Smooth muscle cell (in vitro differentiated cells): ENCODE results near the gene MAD2L1BP. TPM values are rescaled to one million over a fixed set of nuclear protein-coding genes. Genes with fewer than 3 reads are reported as not detected.

ENCODE experiments used
- DNase-seq: peaks from one replicate; lab custom pipeline; 2025; ENCODE audit not compliant: unreplicated experiment; lab: John Stamatoyannopoulos, UW
- H2AFZ ChIP-seq: fragments of 200-600 bp; sonication (generic); 2 replicates; pipeline ENCODE4 v1.6.0; 2016; ENCODE audit warnings: antibody characterized with exemption, low read depth, mild to moderate bottlenecking
- H3F3A ChIP-seq: fragments of 200-600 bp; sonication (generic); 2 replicates; pipeline ENCODE4 v1.6.0; 2017; ENCODE audit warnings: antibody characterized with exemption, low read depth
- H3K27ac ChIP-seq: fragments of 200-600 bp; sonication (generic); 2 replicates; pipeline ENCODE4 v1.5.1; 2016; ENCODE audit warnings: low read depth, mild to moderate bottlenecking
- H3K27me3 ChIP-seq: fragments of 200-600 bp; sonication (generic); 2 replicates; pipeline ENCODE4 v1.6.1; 2016; ENCODE audit warnings: low read depth, mild to moderate bottlenecking
- H3K36me3 ChIP-seq: fragments of 200-600 bp; sonication (generic); 2 replicates; pipeline ENCODE4 v1.5.1; 2016; ENCODE audit warnings: low read depth
- H3K4me1 ChIP-seq: fragments of 200-600 bp; sonication (generic); 2 replicates; pipeline ENCODE4 v1.5.1; 2016; ENCODE audit warnings: low read depth
- H3K4me2 ChIP-seq: fragments of 200-600 bp; sonication (generic); 2 replicates; pipeline ENCODE4 v1.6.0; 2016; ENCODE audit warnings: mild to moderate bottlenecking
- H3K4me3 ChIP-seq: fragments of 200-600 bp; sonication (generic); 2 replicates; pipeline ENCODE4 v1.5.1; 2016; ENCODE audit warnings: mild to moderate bottlenecking
- H3K79me2 ChIP-seq: fragments of 200-600 bp; sonication (generic); 2 replicates; pipeline ENCODE4 v1.6.0; 2016; ENCODE audit warnings: low read depth, mild to moderate bottlenecking
- H3K9ac ChIP-seq: fragments of 200-600 bp; sonication (generic); 2 replicates; pipeline ENCODE4 v1.6.0; 2016; ENCODE audit warnings: low read depth
- H3K9me3 ChIP-seq: fragments of 200-600 bp; sonication (generic); replicated peaks from 2 replicates; pipeline ENCODE4 v1.5.1; 2016; ENCODE audit warnings: low read depth
- H4K20me1 ChIP-seq: fragments of 200-600 bp; sonication (generic); 2 replicates; pipeline ENCODE4 v1.6.0; 2016; ENCODE audit warnings: low read depth
- WGBS: methylation state at CpG from one replicate; pipeline ENCODE4 v1.1.7; 2016; ENCODE audit warnings: low lambda C conversion rate; 5-methylcytosine and 5-hydroxymethylcytosine counted together
- polyA plus RNA-seq: library from polyadenylated mRNA; unstranded; fragments of >200 nt; fragmentation: Nextera tagmentation; extraction: Ambion mirVana; gene quantifications from 2 replicates; pipeline ENCODE4 v1.2.1, GENCODE V29; 2016
- total RNA-seq: library from RNA; depleted of rRNA; stranded (reverse); fragments of >200 nt; gene quantifications from 2 replicates; pipeline ENCODE4 v1.2.3, GENCODE V29; 2014
- TF ChIP-seq, protein P1 (sequence below): fragments of 200-600 bp; sonication (generic); IDR thresholded peaks from 2 replicates; pipeline ENCODE4 v1.5.1; 2017; ENCODE audit warnings: borderline replicate concordance, mild to moderate bottlenecking, antibody characterized with exemption; ENCODE audit not compliant: insufficient read depth, poor library complexity, severe bottlenecking

The MAD2L1BP gene
- total and polyA plus RNA-seq, 2 experiments from 2014 or later: 40.3 to 53.1 TPM

DNA sequence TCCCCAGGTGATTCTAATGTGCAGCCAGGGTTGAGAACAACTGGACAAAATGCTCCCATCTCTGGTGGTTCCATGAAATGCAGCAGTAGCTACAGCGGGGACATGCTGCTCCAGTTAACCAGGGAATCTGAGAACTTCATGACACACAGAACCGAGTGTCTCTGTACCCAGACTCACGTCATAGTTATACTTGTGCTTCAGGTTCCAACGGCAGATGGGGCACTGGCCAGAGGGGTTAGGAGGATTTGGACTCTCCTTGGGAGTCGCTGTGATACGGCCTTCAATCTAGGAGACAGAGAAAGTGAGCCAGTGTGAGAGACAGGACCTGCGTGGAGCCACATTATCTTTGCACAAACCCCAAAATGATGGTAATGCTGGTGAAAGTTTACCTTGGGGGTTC, 42.7 kb downstream of the MAD2L1BP start:
- H3K4me2 ChIP-seq: no peak overlapping the region
- no peak overlapping the region for H2AFZ ChIP-seq
- H3K4me1 ChIP-seq: no peaks in the 10 kb centered on the region
- H4K20me1 ChIP-seq: peaks cover 49% of the 10 kb centered on the region
- no peak overlapping the region for H3K9ac ChIP-seq
- H3K9me3 ChIP-seq: no peaks in the 10 kb centered on the region
- peaks cover 21% of the 10 kb centered on the region for H3K79me2 ChIP-seq
- H3K27ac ChIP-seq: no peak overlapping the region
- H3F3A ChIP-seq: no peaks in the 10 kb centered on the region
- TF ChIP-seq, protein P1, sequence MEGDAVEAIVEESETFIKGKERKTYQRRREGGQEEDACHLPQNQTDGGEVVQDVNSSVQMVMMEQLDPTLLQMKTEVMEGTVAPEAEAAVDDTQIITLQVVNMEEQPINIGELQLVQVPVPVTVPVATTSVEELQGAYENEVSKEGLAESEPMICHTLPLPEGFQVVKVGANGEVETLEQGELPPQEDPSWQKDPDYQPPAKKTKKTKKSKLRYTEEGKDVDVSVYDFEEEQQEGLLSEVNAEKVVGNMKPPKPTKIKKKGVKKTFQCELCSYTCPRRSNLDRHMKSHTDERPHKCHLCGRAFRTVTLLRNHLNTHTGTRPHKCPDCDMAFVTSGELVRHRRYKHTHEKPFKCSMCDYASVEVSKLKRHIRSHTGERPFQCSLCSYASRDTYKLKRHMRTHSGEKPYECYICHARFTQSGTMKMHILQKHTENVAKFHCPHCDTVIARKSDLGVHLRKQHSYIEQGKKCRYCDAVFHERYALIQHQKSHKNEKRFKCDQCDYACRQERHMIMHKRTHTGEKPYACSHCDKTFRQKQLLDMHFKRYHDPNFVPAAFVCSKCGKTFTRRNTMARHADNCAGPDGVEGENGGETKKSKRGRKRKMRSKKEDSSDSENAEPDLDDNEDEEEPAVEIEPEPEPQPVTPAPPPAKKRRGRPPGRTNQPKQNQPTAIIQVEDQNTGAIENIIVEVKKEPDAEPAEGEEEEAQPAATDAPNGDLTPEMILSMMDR: no peak
- H3K27me3 ChIP-seq: no peaks in the 10 kb centered on the region
- WGBS: 96% methylated on average over 7 of the region's 7 CpGs
- peaks cover 10% of the 10 kb centered on the region for H3K36me3 ChIP-seq
- H3K4me3 ChIP-seq: no peak overlapping the region
- no peak for DNase-seq

DNA sequence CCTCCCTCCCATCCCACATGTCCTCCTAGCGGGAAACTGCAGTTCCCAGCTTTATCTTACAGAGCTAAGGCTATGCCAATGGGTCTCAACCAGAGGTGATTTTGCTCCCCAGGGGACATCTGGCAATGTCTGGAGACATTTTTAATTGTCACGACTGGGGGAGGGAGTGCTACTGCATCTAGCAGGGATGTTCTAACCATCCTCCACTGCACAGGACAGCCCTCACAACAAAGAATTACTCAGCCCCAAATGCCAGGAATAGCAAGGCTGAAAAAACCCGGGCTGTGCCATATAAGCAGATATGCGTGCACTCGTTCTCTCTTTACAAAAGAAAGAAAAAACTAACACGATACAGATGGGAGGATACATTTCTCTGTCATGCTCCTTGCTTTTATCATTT, 43.4 kb downstream of the MAD2L1BP start:
- H3K9ac ChIP-seq: no peak overlapping the region
- 72% methylated on average over 6 of the region's 6 CpGs for WGBS
- H2AFZ ChIP-seq: no peak overlapping the region
- TF ChIP-seq, protein P1: no peak
- H3K27ac ChIP-seq: no peak overlapping the region
- H3F3A ChIP-seq: no peaks in the 10 kb centered on the region
- no peak for DNase-seq
- H4K20me1 ChIP-seq: peaks cover 56% of the 10 kb centered on the region
- H3K27me3 ChIP-seq: no peaks in the 10 kb centered on the region
- H3K9me3 ChIP-seq: no peaks in the 10 kb centered on the region
- peaks cover 10% of the 10 kb centered on the region for H3K36me3 ChIP-seq
- H3K4me3 ChIP-seq: no peak overlapping the region
- H3K4me1 ChIP-seq: no peaks in the 10 kb centered on the region
- H3K4me2 ChIP-seq: no peak overlapping the region
- peaks cover 28% of the 10 kb centered on the region for H3K79me2 ChIP-seq

DNA sequence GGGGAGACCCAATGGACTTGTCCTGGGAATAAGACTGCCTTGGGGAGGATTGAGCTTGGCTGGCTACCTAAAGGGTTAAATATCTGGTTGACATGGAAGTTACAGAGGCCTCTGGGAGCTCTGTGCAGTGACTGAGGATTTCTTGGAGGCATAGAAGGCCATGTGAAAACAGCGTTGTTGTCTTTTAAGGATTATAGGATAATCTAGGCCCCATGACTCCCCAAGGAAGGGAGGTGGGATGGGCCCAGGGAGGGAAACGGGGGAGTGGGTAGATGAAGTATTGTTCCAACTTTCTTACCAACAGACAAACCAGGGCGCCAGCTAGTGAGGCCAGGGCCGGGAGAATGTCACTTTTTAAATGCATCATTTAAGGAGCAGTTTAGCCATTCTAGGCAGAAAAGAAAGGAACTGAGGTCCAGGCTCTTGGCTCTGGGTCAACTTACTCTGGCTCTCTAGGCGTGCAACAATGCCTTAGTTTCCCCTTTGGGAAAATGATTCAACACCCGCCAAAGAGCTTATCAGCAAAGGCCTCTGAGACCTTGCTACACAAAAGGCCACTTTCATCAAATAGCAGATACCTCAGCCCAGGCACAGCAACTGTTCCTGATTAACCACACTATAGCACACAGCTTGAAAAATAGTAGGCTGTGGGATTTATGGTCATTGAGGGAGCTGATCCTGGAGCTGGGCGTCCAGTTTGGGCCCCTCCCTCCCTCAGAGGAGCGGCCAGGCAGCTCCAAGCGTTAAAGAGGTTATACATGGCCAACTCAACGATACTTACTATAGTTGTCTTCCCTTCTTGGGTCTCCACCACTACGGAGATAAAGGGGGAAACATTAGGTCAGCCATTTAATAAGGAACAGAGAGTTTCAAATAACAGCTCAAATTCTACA, 44.9 kb downstream of the MAD2L1BP start:
- Histone ChIP-seq H3K9me3 (no peaks in the 10 kb centered on the region), H3K79me2 (peaks cover 41% of the 10 kb centered on the region), H3K4me3 (no peak overlapping the region), H2AFZ (no peak overlapping the region), H3K4me2 (no peak overlapping the region), H3F3A (no peaks in the 10 kb centered on the region), H3K36me3 (peaks cover 10% of the 10 kb centered on the region), H4K20me1 (peaks cover 68% of the 10 kb centered on the region), H3K27me3 (no peaks in the 10 kb centered on the region), H3K4me1 (no peaks in the 10 kb centered on the region), H3K27ac (no peak overlapping the region), H3K9ac (no peak overlapping the region)
- DNase-seq: no peak
- 66% methylated on average over 11 of the region's 11 CpGs for WGBS
- TF ChIP-seq, protein P1: no peak
